ENCODE results near the gene UGT2B15.
"Not testable (repeated sequence)": the region's sequence is repeated elsewhere in the genome, so short reads cannot be mapped to it uniquely, and the experiment has no call there.

Gene UGT2B15

GRCh38 chr4:68658672-68659071 lies 11.8 kb downstream of the UGT2B15 start:
- no peak overlapping the region for H3K27ac ChIP-seq

GRCh38 chr4:68657022-68657594 lies 13.3 kb downstream of the UGT2B15 start:
- H3K27ac ChIP-seq, result not testable (repeated sequence)

More at GRCh38 chr4:68658672-68659071, 11.8 kb downstream of the UGT2B15 start:
- no peak for TF ChIP-seq CTCF (conservative IDR thresholded peaks at IDR 0.05)
- TF ChIP-seq ZFX (IDR thresholded peaks at IDR 0.05), result no peak

- H3K27ac ChIP-seq, result not testable (repeated sequence)
Observed at GRCh38 chr4:68656445-68656973, 13.9 kb downstream of the UGT2B15 start.

- TF ChIP-seq CTCF (conservative IDR thresholded peaks at IDR 0.05), result no peak
- no peak for TF ChIP-seq ZFX (IDR thresholded peaks at IDR 0.05)
- no peak overlapping the region for H3K27ac ChIP-seq
Observed at GRCh38 chr4:68655764-68656444, 14.5 kb downstream of the UGT2B15 start.

- H3K27ac ChIP-seq, result no peak overlapping the region
- TF ChIP-seq ZFX (IDR thresholded peaks at IDR 0.05), result no peak
- TF ChIP-seq CTCF (conservative IDR thresholded peaks at IDR 0.05), result no peak
Observed at GRCh38 chr4:68654946-68655721, 15.3 kb downstream of the UGT2B15 start.

- no peak overlapping the region for H3K27ac ChIP-seq
- no peak for TF ChIP-seq CTCF (conservative IDR thresholded peaks at IDR 0.05)
- TF ChIP-seq ZFX (IDR thresholded peaks at IDR 0.05), result no peak
Observed at GRCh38 chr4:68651932-68652331, 18.5 kb downstream of the UGT2B15 start.

- TF ChIP-seq ZFX (IDR thresholded peaks at IDR 0.05) (no peak), CTCF (conservative IDR thresholded peaks at IDR 0.05) (no peak)
- no peak overlapping the region for H3K27ac ChIP-seq
Observed at GRCh38 chr4:68630371-68630770, 40.1 kb downstream of the UGT2B15 start.

GRCh38 chr4:68622731-68623130 lies 47.7 kb downstream of the UGT2B15 start:
- H3K27ac ChIP-seq, result not testable (repeated sequence)

All from C4-2B (cell line).